ENCODE results near the gene ASAP3. TPM values are rescaled to one million over a fixed set of nuclear protein-coding genes. Genes with fewer than 3 reads are reported as not detected.

Gene ASAP3
- total RNA-seq, 1 experiment from 2014 or later, result 17.6 TPM

DNA sequence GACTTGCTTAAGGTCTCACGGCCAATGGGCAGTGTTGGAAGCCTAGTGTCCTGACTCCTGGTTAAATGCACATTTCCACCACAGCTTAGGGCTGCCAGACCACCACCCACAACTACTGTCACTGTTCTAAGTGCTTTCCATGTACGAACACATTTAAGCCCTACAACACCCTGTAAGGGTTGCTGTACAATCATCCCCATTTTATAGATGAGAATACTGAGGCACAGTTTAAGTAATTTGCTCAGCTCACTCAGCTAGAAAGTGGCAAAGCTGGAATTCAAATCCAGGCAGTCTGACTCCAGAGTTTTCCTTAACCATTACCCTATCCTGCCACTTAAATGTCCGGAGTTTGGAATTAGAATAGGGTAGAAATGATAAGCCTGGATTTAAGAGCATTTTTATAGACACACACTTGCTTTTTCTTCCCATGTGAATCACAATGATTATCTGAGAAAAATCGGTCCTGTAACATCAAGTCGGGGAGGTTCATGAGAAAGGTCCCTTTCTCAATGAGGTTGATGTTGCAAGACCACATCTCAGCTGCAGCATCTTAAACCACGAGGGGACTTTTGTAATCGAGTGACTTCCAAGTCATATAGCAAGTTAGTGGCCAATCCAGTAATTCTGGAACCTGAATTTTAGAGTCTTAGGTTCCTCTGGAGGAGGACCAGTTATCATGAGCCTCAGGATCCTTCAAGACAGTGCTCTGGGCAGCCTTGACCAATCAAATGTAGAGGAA is 38.4 kb upstream of the ASAP3 start:
- Histone ChIP-seq H3K4me3 (no peak overlapping the region), H3K9me3 (ENCODE audit: insufficient read depth, low read depth) (no peaks in the 10 kb centered on the region), H3K4me1 (replicated peaks; ENCODE audit: insufficient read depth) (peaks cover 42% of the 10 kb centered on the region), H3K9me2 (ENCODE audit: insufficient read depth) (no peaks in the 10 kb centered on the region), H3K27me3 (ENCODE audit: insufficient read depth, low read depth) (no peaks in the 10 kb centered on the region), H3K4me2 (peak overlapping the region; percentile 13; the same call in 1 of the 2 replicates), H4K20me1 (ENCODE audit: insufficient read depth) (no peaks in the 10 kb centered on the region), H3K79me2 (ENCODE audit: low read depth) (peaks cover 22% of the 10 kb centered on the region; the same call in 1 of the 2 replicates), H3K36me3 (ENCODE audit: low read depth) (no peaks in the 10 kb centered on the region), H3F3A (ENCODE audit: insufficient read depth, low read depth) (peaks cover 25% of the 10 kb centered on the region; the same call in 1 of the 2 replicates), H3K27ac (peak overlapping the region; percentile 54), H2AFZ (no peak overlapping the region)
- POLR2A ChIA-PET (ENCODE audit: unreplicated experiment), result no interaction called here
- CTCF ChIA-PET, result no interaction called here
- BruUV-seq (replicated peaks), result no TSS peak
- intact Hi-C loops (cut with micrococcal nuclease; ENCODE audit: unreplicated experiment), result no loop called here
- TF ChIP-seq EZH2 (IDR thresholded peaks at IDR 0.05; ENCODE audit: low read depth), result no peak
- TF ChIP-seq, protein P1, sequence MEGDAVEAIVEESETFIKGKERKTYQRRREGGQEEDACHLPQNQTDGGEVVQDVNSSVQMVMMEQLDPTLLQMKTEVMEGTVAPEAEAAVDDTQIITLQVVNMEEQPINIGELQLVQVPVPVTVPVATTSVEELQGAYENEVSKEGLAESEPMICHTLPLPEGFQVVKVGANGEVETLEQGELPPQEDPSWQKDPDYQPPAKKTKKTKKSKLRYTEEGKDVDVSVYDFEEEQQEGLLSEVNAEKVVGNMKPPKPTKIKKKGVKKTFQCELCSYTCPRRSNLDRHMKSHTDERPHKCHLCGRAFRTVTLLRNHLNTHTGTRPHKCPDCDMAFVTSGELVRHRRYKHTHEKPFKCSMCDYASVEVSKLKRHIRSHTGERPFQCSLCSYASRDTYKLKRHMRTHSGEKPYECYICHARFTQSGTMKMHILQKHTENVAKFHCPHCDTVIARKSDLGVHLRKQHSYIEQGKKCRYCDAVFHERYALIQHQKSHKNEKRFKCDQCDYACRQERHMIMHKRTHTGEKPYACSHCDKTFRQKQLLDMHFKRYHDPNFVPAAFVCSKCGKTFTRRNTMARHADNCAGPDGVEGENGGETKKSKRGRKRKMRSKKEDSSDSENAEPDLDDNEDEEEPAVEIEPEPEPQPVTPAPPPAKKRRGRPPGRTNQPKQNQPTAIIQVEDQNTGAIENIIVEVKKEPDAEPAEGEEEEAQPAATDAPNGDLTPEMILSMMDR (conservative IDR thresholded peaks at IDR 0.05), result no peak
- peak in 1 of 2 experiments; percentile 92 for DNase-seq

DNA sequence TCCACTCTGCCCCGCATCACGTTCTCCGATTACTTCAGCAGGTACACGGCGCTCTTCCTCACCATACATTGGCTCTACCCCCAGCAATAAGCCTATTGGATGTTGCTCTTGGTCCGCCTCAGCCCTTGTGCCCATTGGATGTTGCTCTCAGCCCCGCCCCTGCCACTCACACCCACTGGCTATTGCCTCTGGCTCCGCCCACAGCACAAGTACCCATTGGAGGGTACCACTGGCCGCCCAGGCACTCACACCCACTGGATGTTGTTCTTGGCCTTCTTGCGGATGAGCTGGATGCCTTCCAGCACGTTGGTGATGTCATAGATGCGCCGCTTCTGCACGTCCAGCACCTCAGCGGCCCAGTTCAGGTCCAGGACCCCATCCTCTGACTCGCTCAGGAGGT is 37.6 kb upstream of the ASAP3 start:
- no peak for DNase-seq
- CTCF ChIA-PET, result no interaction called here
- TF ChIP-seq, protein P1 (conservative IDR thresholded peaks at IDR 0.05), result no peak
- no peak for TF ChIP-seq EZH2 (IDR thresholded peaks at IDR 0.05; ENCODE audit: low read depth)
- Histone ChIP-seq H3K4me2 (no peak overlapping the region), H3F3A (ENCODE audit: insufficient read depth, low read depth) (peaks cover 25% of the 10 kb centered on the region; the same call in 1 of the 2 replicates), H3K9me3 (ENCODE audit: insufficient read depth, low read depth) (no peaks in the 10 kb centered on the region), H3K4me1 (replicated peaks; ENCODE audit: insufficient read depth) (peaks cover 42% of the 10 kb centered on the region), H3K27me3 (ENCODE audit: insufficient read depth, low read depth) (no peaks in the 10 kb centered on the region), H3K4me3 (no peak overlapping the region), H3K9me2 (ENCODE audit: insufficient read depth) (no peaks in the 10 kb centered on the region), H4K20me1 (ENCODE audit: insufficient read depth) (no peaks in the 10 kb centered on the region), H2AFZ (no peak overlapping the region), H3K79me2 (ENCODE audit: low read depth) (peaks cover 14% of the 10 kb centered on the region; the same call in 1 of the 2 replicates), H3K36me3 (ENCODE audit: low read depth) (no peaks in the 10 kb centered on the region), H3K27ac (no peak overlapping the region)
- no TSS peak for BruUV-seq (replicated peaks)
- POLR2A ChIA-PET (ENCODE audit: unreplicated experiment), result interaction anchor here (0.6 kb wide), 1 partner anchor 26 kb away, joined by 3 read pairs; no protein-coding TSS in a partner anchor
- intact Hi-C loops (cut with micrococcal nuclease; ENCODE audit: unreplicated experiment), result no loop called here

GRCh38 chr1:23517581-23517980 is 33.6 kb upstream of the ASAP3 start:
- ChIA-PET CTCF (no interaction called here), POLR2A (ENCODE audit: unreplicated experiment) (no interaction called here)
- no peak overlapping the region for H3K27ac ChIP-seq
- no peaks in the 10 kb centered on the region for H4K20me1 ChIP-seq (ENCODE audit: insufficient read depth)
- no peaks in the 10 kb centered on the region for H3K27me3 ChIP-seq (ENCODE audit: insufficient read depth, low read depth)
- no peaks in the 10 kb centered on the region for H3K79me2 ChIP-seq (ENCODE audit: low read depth)
- no peaks in the 10 kb centered on the region for H3K36me3 ChIP-seq (ENCODE audit: low read depth)
- no TSS peak for BruUV-seq (replicated peaks)
- H3K4me2 ChIP-seq, result no peak overlapping the region
- no peaks in the 10 kb centered on the region for H3K9me3 ChIP-seq (ENCODE audit: insufficient read depth, low read depth)
- no peak overlapping the region for H3K4me3 ChIP-seq
- H2AFZ ChIP-seq, result no peak overlapping the region
- H3K4me1 ChIP-seq (replicated peaks; ENCODE audit: insufficient read depth), result 0 out of 2 replicates have a peak, but pooled peaks cover 7% of the 10 kb centered on the region
- no peak for TF ChIP-seq EZH2 (IDR thresholded peaks at IDR 0.05; ENCODE audit: low read depth)
- TF ChIP-seq, protein P1 (conservative IDR thresholded peaks at IDR 0.05), result no peak
- no peaks in the 10 kb centered on the region for H3K9me2 ChIP-seq (ENCODE audit: insufficient read depth)
- intact Hi-C loops (cut with micrococcal nuclease; ENCODE audit: unreplicated experiment), result no loop called here
- peaks cover 7% of the 10 kb centered on the region; the same call in 1 of the 2 replicates for H3F3A ChIP-seq (ENCODE audit: insufficient read depth, low read depth)
- DNase-seq, result no peak
